Activated T-helper 1 cell treated with anti-CD3 and anti-CD28 coated beads, Interleukin-12 subunit alpha, Interleukin-12 subunit beta, Interleukin-2, Interleukin-4 antibody, amounts not matched to agents 30 ng/mL and 10 ng/mL and 1 ng/mL, durations not matched to agents 14 hours and 24 hours and 36 hours (primary cell): ENCODE results near the gene RIOK2. TPM values are rescaled to one million over a fixed set of nuclear protein-coding genes. Genes with fewer than 3 reads are reported as not detected.

Experiments used
- DNase-seq: peaks from one replicate; pipeline ENCODE4 v3.0.0; 2021; ENCODE audit warnings: low spot score
- H3K27ac Mint-ChIP-seq: one replicate; pipeline ENCODE4 v1.8.0; 2021; ENCODE audit warnings: mild to moderate bottlenecking, mixed read lengths
- H3K27me3 Mint-ChIP-seq: one replicate; pipeline ENCODE4 v1.8.0; 2022; ENCODE audit warnings: mild to moderate bottlenecking, moderate library complexity, mixed read lengths; ENCODE audit not compliant: insufficient read depth
- H3K36me3 Mint-ChIP-seq: one replicate; pipeline ENCODE4 v1.8.0; 2021; ENCODE audit warnings: low read depth, mixed read lengths
- H3K4me1 Mint-ChIP-seq: one replicate; pipeline ENCODE4 v1.8.0; 2021; ENCODE audit warnings: low read depth, mixed read lengths
- H3K4me3 Mint-ChIP-seq: one replicate; pipeline ENCODE4 v1.8.0; 2021; ENCODE audit warnings: mild to moderate bottlenecking, moderate library complexity, mixed read lengths
- H3K9me3 Mint-ChIP-seq: one replicate; pipeline ENCODE4 v1.8.0; 2021; ENCODE audit warnings: mixed read lengths
- intact Hi-C: fragments of 100-400 bp; cut with micrococcal nuclease; formaldehyde crosslinking; loops from one replicate; pipeline ENCODE4 v1.15.1; 2024
- total RNA-seq: library from RNA; stranded (reverse); gene quantifications from 2 replicates; pipeline ENCODE4 v1.2.3, GENCODE V29; 2022

RIOK2 gene
- total RNA-seq, 1 donor from 2014 or later: 47.2 TPM

DNA sequence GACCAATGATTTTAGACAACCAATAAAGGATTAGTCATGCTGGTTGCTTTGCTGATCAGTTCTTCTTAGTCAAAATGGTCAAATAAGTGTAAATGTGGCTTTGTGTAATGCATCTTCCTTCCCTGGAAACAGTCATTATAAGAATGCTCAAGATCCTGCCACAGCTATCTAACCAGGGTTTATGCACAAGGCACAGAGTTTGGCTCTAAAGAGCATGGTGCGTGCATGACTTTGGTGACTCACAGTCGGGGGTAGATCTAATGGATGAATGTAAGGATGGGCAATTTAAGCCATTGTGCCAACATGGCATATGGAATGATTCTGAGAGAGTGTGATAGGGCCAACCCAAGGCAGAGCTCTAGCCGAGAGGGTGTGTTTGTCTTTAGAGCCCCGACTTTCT lies 47.2 kb downstream of the RIOK2 start:
- no peaks in the 10 kb centered on the region for H3K9me3 Mint-ChIP-seq
- H3K4me1 Mint-ChIP-seq: peaks cover 19% of the 10 kb centered on the region
- no peak overlapping the region for H3K4me3 Mint-ChIP-seq
- intact Hi-C loops: no loop called here
- H3K27me3 Mint-ChIP-seq: peaks cover 17% of the 10 kb centered on the region
- no peak overlapping the region for H3K27ac Mint-ChIP-seq
- H3K36me3 Mint-ChIP-seq: no peaks in the 10 kb centered on the region
- DNase-seq: no peak

DNA sequence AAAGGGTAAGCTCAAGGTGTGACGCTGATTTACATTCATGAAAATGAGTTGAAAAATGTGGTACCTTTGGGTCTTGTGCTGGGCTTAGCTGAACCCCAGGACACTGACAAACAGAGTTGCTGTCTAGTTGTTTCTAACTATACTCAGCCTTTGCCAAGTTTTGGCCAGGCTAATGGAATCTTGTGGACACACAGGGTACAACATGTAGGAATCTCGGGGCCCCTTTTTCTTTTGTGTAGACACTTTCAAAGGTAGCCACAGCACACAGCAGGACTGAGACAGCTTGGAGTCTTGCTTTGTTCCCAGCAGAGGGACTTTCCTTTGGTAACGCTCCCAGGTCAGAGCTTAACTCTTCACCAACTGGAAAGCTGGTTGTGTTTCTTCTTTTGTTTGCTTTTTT lies 48.4 kb downstream of the RIOK2 start:
- intact Hi-C loops: no loop called here
- Mint-ChIP-seq H3K27ac (no peak overlapping the region), H3K27me3 (peaks cover 19% of the 10 kb centered on the region), H3K9me3 (no peaks in the 10 kb centered on the region), H3K4me1 (peaks cover 19% of the 10 kb centered on the region), H3K4me3 (no peak overlapping the region), H3K36me3 (no peaks in the 10 kb centered on the region)
- no peak for DNase-seq

- no peak for DNase-seq
- no peaks in the 10 kb centered on the region for H3K9me3 Mint-ChIP-seq
- peaks cover 15% of the 10 kb centered on the region for H3K27me3 Mint-ChIP-seq
- H3K36me3 Mint-ChIP-seq: no peaks in the 10 kb centered on the region
- H3K4me1 Mint-ChIP-seq: peaks cover 19% of the 10 kb centered on the region
- intact Hi-C loops: no loop called here
- H3K27ac Mint-ChIP-seq: no peak overlapping the region
- H3K4me3 Mint-ChIP-seq: no peak overlapping the region
Observed at GRCh38 chr5:97133101-97133500, 49.9 kb downstream of the RIOK2 start.

DNA sequence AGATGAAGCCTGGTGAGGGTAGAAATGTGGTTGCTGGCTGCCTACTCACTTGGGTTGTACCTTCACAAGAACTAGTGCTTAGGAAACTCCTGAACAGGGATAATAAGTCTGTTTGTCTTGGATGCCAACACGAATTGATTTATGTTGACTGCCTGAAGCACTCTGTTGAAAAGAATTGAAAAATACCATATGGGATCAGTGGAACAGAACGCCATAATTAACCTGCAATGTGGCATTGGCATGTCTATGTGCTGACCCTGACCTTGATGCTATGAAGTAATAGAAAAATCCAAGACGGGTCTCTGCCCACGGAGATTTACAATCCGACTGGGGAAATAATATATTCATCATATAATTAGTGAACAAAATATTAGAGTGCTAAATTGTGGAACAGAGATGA lies 51.1 kb downstream of the RIOK2 start:
- Mint-ChIP-seq H3K36me3 (no peaks in the 10 kb centered on the region), H3K4me1 (peaks cover 19% of the 10 kb centered on the region), H3K27me3 (peaks cover 19% of the 10 kb centered on the region), H3K9me3 (no peaks in the 10 kb centered on the region), H3K27ac (no peak overlapping the region), H3K4me3 (no peak overlapping the region)
- no peak for DNase-seq
- intact Hi-C loops: no loop called here

DNA sequence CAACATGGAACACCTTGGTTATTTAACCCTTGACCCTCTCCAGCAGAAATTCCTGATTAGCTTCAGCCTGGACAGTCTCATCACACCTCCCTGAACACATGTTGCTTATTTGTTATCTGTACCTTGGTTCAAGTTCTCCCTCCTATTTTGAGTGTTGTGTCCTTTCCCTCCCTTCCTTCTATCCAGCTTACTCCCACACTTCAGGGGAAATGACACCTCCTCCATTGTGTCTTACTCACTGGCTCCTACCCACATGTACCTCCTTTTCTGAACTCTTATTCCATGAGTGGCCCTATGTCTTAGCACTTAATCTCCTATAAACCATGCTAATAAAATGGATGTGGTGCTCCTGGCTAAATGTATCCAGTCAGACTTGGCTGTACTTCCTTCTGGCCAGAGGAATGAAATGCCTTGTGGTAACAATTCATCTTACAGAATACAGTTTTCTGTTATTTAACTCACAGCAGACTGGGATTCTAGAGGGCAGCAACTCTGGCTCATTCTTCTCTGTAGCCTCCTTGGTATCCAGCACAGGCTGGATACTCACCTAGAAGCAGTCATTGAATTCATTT lies 51.8 kb downstream of the RIOK2 start:
- Mint-ChIP-seq H3K27ac (no peak overlapping the region), H3K36me3 (no peaks in the 10 kb centered on the region), H3K9me3 (no peaks in the 10 kb centered on the region), H3K27me3 (peaks cover 24% of the 10 kb centered on the region), H3K4me3 (no peak overlapping the region), H3K4me1 (peaks cover 19% of the 10 kb centered on the region)
- intact Hi-C loops: no loop called here
- no peak for DNase-seq

DNA sequence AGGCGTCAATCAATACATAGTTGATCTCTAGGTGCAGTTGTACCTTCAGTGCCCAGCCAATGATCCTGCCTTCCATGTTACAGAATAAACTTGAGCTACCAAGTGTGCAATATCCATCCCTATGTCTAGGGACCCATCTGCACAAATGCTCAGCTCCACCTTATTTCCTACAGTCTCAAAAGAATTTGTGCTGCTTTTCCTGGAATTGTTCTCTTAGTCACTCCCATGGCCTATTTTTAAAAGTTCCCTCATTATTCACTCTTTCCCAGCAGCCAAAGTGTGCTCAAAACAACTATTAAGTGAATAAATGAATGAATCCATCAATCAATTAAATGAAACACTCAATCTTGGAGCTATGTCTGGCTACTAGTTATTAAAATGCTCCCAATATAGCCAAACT lies 55.3 kb downstream of the RIOK2 start:
- DNase-seq: no peak
- Mint-ChIP-seq H3K4me3 (no peak overlapping the region), H3K36me3 (no peaks in the 10 kb centered on the region), H3K9me3 (no peaks in the 10 kb centered on the region), H3K27ac (no peak overlapping the region), H3K4me1 (peaks cover 8% of the 10 kb centered on the region), H3K27me3 (peaks cover 40% of the 10 kb centered on the region)
- intact Hi-C loops: no loop called here

GRCh38 chr5:97125125-97125683 lies 57.8 kb downstream of the RIOK2 start:
- peaks cover 38% of the 10 kb centered on the region for H3K27me3 Mint-ChIP-seq
- intact Hi-C loops: no loop called here
- H3K27ac Mint-ChIP-seq: no peak overlapping the region
- no peaks in the 10 kb centered on the region for H3K9me3 Mint-ChIP-seq
- DNase-seq: no peak
- H3K4me1 Mint-ChIP-seq: no peaks in the 10 kb centered on the region
- H3K36me3 Mint-ChIP-seq: no peaks in the 10 kb centered on the region
- H3K4me3 Mint-ChIP-seq: no peak overlapping the region

DNA sequence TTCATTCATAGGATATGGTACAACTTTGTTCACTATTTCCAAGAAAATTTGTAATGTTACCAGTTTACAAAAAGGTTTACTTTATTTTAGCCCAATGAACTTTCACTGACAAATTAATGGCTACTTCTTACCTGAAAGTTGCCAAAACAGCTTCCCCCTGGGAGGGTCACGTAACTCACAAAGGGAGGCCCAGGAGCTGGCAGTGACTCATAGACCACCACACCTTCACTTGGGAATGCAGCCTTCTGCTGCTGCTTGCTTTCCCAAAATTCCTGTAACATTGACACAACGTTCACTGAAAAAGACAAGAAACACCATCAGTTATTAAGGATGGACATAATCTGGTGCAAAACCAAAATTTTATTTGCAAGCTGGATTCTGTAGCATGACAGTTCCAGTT lies 58.7 kb downstream of the RIOK2 start:
- Mint-ChIP-seq H3K36me3 (no peaks in the 10 kb centered on the region), H3K9me3 (no peaks in the 10 kb centered on the region), H3K4me1 (no peaks in the 10 kb centered on the region), H3K27me3 (peaks cover 35% of the 10 kb centered on the region), H3K4me3 (no peak overlapping the region), H3K27ac (no peak overlapping the region)
- DNase-seq: no peak
- intact Hi-C loops: no loop called here

- H3K27me3 Mint-ChIP-seq: peaks cover 30% of the 10 kb centered on the region
- no peak overlapping the region for H3K27ac Mint-ChIP-seq
- H3K36me3 Mint-ChIP-seq: no peaks in the 10 kb centered on the region
- no peak overlapping the region for H3K4me3 Mint-ChIP-seq
- DNase-seq: no peak
- intact Hi-C loops: no loop called here
- H3K9me3 Mint-ChIP-seq: no peaks in the 10 kb centered on the region
- H3K4me1 Mint-ChIP-seq: no peaks in the 10 kb centered on the region
Observed at GRCh38 chr5:97121848-97122247, 61.2 kb downstream of the RIOK2 start.

- no peak for DNase-seq
- intact Hi-C loops: no loop called here
- H3K9me3 Mint-ChIP-seq: no peaks in the 10 kb centered on the region
Observed at GRCh38 chr5:97120195-97120594, 62.9 kb downstream of the RIOK2 start.

DNA sequence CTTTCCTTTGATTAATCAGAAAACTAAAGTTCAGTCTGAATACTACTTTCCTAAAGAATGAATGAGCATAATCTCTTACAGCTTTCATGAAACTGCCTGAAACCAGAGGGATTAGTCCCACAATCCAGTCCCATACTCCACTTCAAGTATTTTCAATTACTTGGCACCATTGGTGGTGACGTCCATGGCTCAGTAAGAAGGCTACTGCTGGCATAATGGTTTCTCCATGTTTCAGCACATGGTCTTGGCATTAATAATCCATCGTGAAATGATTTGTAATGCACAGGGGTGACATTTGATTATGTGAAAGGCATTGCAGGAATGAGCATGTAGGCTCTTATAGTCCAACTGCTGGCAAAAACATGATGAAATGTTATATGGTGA lies 64.0 kb downstream of the RIOK2 start:
- H3K4me1 Mint-ChIP-seq: no peaks in the 10 kb centered on the region

More at GRCh38 chr5:97120195-97120594, 62.9 kb downstream of the RIOK2 start:
- Mint-ChIP-seq H3K36me3 (no peaks in the 10 kb centered on the region), H3K4me3 (no peak overlapping the region), H3K27ac (no peak overlapping the region), H3K27me3 (peaks cover 20% of the 10 kb centered on the region), H3K4me1 (no peaks in the 10 kb centered on the region)

GRCh38 chr5:97118261-97119006 lies 64.6 kb downstream of the RIOK2 start:
- no peaks in the 10 kb centered on the region for H3K4me1 Mint-ChIP-seq
- H3K9me3 Mint-ChIP-seq: no peaks in the 10 kb centered on the region
- intact Hi-C loops: no loop called here
- H3K36me3 Mint-ChIP-seq: no peaks in the 10 kb centered on the region
- no peak overlapping the region for H3K4me3 Mint-ChIP-seq
- H3K27ac Mint-ChIP-seq: no peak overlapping the region
- no peak for DNase-seq
- H3K27me3 Mint-ChIP-seq: peaks cover 16% of the 10 kb centered on the region

More for the DNA sequence above, 64.0 kb downstream of the RIOK2 start:
- no peak overlapping the region for H3K4me3 Mint-ChIP-seq
- H3K27ac Mint-ChIP-seq: no peak overlapping the region
- no peaks in the 10 kb centered on the region for H3K36me3 Mint-ChIP-seq
- peaks cover 20% of the 10 kb centered on the region for H3K27me3 Mint-ChIP-seq
- no peaks in the 10 kb centered on the region for H3K9me3 Mint-ChIP-seq
- no peak for DNase-seq
- intact Hi-C loops: no loop called here

DNA sequence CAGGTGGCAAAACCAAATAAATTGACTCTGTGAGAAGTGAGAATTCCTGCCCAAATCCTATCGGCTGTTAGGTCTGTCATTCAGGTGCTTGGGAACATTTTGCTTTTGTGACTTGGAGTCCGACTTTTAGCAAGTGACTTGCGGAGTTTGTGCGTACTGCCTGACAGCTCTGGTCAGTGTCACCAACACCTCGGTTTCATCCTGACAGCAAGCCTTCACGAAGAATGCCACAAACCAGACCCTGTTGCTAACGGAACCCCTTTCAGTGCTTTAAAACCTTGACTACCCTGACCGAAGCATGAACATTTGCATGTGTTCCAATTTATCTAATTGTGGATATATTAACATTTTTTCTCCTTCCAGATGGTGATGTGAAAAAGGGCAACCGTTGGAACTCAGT lies 67.1 kb downstream of the RIOK2 start:
- no peak overlapping the region for H3K27ac Mint-ChIP-seq
- H3K4me1 Mint-ChIP-seq: peaks cover 3% of the 10 kb centered on the region
- no peak overlapping the region for H3K4me3 Mint-ChIP-seq
- H3K36me3 Mint-ChIP-seq: no peaks in the 10 kb centered on the region
- no peaks in the 10 kb centered on the region for H3K9me3 Mint-ChIP-seq
- peaks cover 12% of the 10 kb centered on the region for H3K27me3 Mint-ChIP-seq
- no peak for DNase-seq
- intact Hi-C loops: no loop called here
